ENCODE measurements around the gene CHCHD2. TPM values are rescaled to one million over a fixed set of nuclear protein-coding genes. Genes with fewer than 3 reads are reported as not detected.

CHCHD2 gene
- total and polyA plus RNA-seq, 2 of the 13 experiments (the other 11 are each of a cell fraction or from before 2014, with no cell fraction given) = 330 to 572 TPM

DNA sequence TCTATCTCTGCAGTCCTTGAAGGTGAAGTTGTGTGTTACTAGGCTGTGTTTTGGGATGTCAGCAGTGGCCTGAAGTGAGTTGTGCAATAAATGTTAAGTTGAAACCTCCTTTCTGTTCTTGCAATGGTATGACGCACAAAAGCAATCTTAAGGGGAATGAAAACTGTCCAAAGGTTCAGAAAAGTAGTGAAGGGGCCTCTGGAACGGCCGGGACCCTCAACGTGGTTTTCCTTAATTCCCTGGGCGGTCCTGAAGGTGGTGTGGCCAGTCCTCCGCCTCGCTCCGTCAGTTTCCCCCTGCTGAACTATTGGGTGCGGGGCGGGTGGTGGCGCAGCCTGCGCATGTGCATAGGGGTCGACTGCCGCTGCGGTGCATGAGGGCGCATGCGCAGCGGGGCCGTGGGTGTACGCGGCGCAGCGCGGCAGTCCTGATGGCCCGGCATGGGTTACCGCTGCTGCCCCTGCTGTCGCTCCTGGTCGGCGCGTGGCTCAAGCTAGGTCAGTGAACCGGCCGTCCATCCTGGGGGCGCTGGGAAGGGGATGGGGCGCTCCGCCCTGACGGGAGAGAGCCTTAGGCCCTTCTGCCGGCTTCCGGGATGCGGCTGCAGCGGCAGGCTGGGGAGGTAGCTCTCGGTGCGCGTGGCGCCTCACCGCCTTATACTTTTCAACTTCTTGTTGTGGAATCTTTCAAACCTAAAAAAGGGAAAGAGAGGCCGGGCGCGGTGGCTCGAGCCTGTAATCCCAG is 42.2 kb downstream of the CHCHD2 start, which contains the start of gene SUMF2 (continued):
- TF ChIP-seq, protein P1, sequence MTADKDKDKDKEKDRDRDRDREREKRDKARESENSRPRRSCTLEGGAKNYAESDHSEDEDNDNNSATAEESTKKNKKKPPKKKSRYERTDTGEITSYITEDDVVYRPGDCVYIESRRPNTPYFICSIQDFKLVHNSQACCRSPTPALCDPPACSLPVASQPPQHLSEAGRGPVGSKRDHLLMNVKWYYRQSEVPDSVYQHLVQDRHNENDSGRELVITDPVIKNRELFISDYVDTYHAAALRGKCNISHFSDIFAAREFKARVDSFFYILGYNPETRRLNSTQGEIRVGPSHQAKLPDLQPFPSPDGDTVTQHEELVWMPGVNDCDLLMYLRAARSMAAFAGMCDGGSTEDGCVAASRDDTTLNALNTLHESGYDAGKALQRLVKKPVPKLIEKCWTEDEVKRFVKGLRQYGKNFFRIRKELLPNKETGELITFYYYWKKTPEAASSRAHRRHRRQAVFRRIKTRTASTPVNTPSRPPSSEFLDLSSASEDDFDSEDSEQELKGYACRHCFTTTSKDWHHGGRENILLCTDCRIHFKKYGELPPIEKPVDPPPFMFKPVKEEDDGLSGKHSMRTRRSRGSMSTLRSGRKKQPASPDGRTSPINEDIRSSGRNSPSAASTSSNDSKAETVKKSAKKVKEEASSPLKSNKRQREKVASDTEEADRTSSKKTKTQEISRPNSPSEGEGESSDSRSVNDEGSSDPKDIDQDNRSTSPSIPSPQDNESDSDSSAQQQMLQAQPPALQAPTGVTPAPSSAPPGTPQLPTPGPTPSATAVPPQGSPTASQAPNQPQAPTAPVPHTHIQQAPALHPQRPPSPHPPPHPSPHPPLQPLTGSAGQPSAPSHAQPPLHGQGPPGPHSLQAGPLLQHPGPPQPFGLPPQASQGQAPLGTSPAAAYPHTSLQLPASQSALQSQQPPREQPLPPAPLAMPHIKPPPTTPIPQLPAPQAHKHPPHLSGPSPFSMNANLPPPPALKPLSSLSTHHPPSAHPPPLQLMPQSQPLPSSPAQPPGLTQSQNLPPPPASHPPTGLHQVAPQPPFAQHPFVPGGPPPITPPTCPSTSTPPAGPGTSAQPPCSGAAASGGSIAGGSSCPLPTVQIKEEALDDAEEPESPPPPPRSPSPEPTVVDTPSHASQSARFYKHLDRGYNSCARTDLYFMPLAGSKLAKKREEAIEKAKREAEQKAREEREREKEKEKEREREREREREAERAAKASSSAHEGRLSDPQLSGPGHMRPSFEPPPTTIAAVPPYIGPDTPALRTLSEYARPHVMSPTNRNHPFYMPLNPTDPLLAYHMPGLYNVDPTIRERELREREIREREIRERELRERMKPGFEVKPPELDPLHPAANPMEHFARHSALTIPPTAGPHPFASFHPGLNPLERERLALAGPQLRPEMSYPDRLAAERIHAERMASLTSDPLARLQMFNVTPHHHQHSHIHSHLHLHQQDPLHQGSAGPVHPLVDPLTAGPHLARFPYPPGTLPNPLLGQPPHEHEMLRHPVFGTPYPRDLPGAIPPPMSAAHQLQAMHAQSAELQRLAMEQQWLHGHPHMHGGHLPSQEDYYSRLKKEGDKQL (CRISPR knock-in tag; IDR thresholded peaks at IDR 0.05; ENCODE audit: low read depth) = no peak
- TF ChIP-seq NFE2L2 (IDR thresholded peaks at IDR 0.05; ENCODE audit: low read length) = no peak
- TF ChIP-seq SSRP1 (CRISPR knock-in tag; IDR thresholded peaks at IDR 0.05) = no peak; the same call in 1 of the 2 replicates
- no peak for TF ChIP-seq CEBPZ (IDR thresholded peaks at IDR 0.05; ENCODE audit: low read length)
- TF ChIP-seq, protein P2, sequence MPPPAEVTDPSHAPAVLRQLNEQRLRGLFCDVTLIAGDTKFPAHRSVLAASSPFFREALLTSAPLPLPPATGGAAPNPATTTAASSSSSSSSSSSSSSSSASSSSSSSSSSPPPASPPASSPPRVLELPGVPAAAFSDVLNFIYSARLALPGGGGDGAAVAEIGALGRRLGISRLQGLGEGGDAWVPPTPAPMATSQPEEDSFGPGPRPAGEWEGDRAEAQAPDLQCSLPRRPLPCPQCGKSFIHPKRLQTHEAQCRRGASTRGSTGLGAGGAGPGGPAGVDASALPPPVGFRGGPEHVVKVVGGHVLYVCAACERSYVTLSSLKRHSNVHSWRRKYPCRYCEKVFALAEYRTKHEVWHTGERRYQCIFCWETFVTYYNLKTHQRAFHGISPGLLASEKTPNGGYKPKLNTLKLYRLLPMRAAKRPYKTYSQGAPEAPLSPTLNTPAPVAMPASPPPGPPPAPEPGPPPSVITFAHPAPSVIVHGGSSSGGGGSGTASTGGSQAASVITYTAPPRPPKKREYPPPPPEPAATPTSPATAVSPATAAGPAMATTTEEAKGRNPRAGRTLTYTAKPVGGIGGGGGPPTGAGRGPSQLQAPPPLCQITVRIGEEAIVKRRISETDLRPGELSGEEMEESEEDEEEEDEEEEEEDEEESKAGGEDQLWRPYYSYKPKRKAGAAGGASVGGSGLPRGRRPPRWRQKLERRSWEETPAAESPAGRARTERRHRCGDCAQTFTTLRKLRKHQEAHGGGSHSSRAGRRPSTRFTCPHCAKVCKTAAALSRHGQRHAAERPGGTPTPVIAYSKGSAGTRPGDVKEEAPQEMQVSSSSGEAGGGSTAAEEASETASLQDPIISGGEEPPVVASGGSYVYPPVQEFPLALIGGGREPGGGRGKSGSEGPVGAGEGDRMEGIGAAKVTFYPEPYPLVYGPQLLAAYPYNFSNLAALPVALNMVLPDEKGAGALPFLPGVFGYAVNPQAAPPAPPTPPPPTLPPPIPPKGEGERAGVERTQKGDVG (CRISPR knock-in tag; IDR thresholded peaks at IDR 0.05; ENCODE audit: borderline replicate concordance) = peak; percentile 54; the same call in 1 of the 2 replicates
- no peak for TF ChIP-seq ZNF451 (CRISPR knock-in tag; IDR thresholded peaks at IDR 0.05)
- TF ChIP-seq, protein P3, sequence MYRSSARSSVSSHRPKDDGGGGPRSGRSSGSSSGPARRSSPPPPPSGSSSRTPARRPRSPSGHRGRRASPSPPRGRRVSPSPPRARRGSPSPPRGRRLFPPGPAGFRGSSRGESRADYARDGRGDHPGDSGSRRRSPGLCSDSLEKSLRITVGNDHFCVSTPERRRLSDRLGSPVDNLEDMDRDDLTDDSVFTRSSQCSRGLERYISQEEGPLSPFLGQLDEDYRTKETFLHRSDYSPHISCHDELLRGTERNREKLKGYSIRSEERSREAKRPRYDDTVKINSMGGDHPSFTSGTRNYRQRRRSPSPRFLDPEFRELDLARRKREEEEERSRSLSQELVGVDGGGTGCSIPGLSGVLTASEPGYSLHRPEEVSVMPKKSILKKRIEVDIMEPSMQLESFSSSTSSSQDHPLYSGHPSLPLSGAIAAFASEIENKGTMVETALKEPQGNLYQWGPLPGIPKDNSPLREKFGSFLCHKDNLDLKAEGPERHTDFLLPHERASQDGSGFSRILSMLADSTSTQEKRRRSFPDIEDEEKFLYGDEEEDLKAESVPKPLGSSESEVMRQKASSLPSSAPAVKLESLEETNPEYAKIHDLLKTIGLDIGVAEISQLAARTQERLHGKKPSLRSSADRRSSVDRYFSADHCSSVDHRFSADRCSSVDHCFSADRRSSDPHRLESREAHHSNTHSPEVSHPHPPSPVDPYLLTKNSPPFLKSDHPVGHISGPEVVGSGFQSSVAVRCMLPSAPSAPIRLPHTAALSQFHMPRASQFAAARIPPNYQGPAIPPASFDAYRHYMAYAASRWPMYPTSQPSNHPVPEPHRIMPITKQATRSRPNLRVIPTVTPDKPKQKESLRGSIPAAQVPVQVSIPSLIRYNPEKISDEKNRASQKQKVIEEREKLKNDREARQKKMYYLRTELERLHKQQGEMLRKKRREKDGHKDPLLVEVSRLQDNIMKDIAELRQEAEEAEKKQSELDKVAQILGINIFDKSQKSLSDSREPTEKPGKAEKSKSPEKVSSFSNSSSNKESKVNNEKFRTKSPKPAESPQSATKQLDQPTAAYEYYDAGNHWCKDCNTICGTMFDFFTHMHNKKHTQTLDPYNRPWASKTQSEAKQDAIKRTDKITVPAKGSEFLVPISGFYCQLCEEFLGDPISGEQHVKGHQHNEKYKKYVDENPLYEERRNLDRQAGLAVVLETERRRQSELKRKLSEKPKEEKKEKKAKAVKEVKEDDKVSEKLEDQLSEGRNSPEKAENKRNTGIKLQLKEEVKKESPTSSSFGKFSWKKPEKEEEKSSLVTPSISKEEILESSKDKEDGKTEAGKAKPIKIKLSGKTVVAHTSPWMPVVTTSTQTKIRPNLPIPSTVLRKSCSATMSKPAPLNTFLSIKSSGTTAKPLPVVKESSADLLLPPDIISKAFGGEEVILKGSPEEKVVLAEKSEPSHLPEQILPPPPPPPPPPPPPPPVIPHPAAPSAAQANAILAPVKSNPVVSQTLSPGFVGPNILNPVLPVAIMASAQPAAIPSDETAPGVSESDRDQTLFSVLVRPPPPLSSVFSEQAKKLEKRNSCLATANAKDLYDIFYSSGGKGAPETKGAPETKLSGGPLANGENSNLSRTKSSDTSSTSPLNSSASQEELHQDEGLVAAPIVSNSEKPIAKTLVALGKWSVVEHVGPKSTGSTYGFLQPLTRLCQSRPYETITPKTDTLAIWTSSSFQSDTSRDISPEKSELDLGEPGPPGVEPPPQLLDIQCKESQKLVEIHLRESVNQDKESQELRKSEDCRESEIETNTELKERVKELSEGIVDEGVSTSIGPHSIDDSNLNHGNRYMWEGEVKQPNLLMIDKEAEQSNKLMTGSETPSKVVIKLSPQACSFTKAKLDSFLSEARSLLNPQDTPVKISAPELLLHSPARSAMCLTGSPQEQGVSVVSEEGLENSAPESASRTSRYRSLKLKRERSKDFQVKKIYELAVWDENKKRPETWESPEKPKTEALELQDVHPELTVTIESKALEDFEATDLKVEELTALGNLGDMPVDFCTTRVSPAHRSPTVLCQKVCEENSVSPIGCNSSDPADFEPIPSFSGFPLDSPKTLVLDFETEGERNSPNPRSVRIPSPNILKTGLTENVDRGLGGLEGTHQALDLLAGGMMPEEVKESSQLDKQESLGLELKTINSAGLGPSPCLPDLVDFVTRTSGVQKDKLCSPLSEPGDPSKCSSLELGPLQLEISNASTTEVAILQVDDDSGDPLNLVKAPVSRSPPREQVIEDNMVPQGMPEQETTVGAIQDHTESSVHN (CRISPR knock-in tag; IDR thresholded peaks at IDR 0.05) = no peak

Data from HepG2 (cell line).